ENCODE results near the gene DOCK9. TPM values are rescaled to one million over a fixed set of nuclear protein-coding genes. Genes with fewer than 3 reads are reported as not detected.

DOCK9 gene
- 29.8 and 44.5 TPM in 2 replicates for total RNA-seq

GRCh38 chr13:98977568-98978265, at the start of gene DOCK9:
DOCK9 (minus strand) TSS chr13:98978064; CDS start chr13:98977909, 155 bp downstream.
- peak within 1 kb of the TSS; percentile 73 for H2AFZ ChIP-seq (ENCODE audit: low read length)
- peak within 1 kb of the TSS; percentile 63 for H3K27ac ChIP-seq (ENCODE audit: low read depth, low read length)
- no peaks in the 10 kb centered on the region for H3K9me3 ChIP-seq (ENCODE audit: low read depth, low read length)
- H3K36me3 ChIP-seq (ENCODE audit: insufficient read depth, low read length) = no peaks in the 10 kb centered on the region
- H3K4me3 ChIP-seq (ENCODE audit: insufficient read depth, low read length) = peak within 1 kb of the TSS; percentile 71
- no peaks in the 10 kb centered on the region for H3K27me3 ChIP-seq (ENCODE audit: insufficient read depth, low read length)
- peak within 1 kb of the TSS; percentile 91 for H3K4me2 ChIP-seq (ENCODE audit: insufficient read depth, low read length)
- H3K79me2 ChIP-seq (ENCODE audit: insufficient read depth, low read length) = peaks cover 3% of the 10 kb centered on the region
- peaks cover 4% of the 10 kb centered on the region for H4K20me1 ChIP-seq (ENCODE audit: insufficient read depth, low read length)
- H3K4me1 ChIP-seq (ENCODE audit: insufficient read depth, low read length) = peaks cover 18% of the 10 kb centered on the region
- TF ChIP-seq CTCF (IDR thresholded peaks at IDR 0.05; ENCODE audit: extremely low read depth, low read depth, low read length) = no peak
- DNase-seq (ENCODE audit: insufficient read length, low spot score, missing footprints) = no peak

- H3K4me1 ChIP-seq (ENCODE audit: insufficient read depth, low read length) = peaks cover 8% of the 10 kb centered on the region
- no peaks in the 10 kb centered on the region for H3K79me2 ChIP-seq (ENCODE audit: insufficient read depth, low read length)
- DNase-seq (ENCODE audit: insufficient read length, low spot score, missing footprints) = no peak
- H3K4me2 ChIP-seq (ENCODE audit: insufficient read depth, low read length) = no peak overlapping the region
- H2AFZ ChIP-seq (ENCODE audit: low read length) = no peak overlapping the region
- TF ChIP-seq CTCF (IDR thresholded peaks at IDR 0.05; ENCODE audit: extremely low read depth, low read depth, low read length) = no peak
- H3K27me3 ChIP-seq (ENCODE audit: insufficient read depth, low read length) = no peaks in the 10 kb centered on the region
- no peaks in the 10 kb centered on the region for H3K9me3 ChIP-seq (ENCODE audit: low read depth, low read length)
- no peaks in the 10 kb centered on the region for H4K20me1 ChIP-seq (ENCODE audit: insufficient read depth, low read length)
- no peak overlapping the region for H3K27ac ChIP-seq (ENCODE audit: low read depth, low read length)
- H3K4me3 ChIP-seq (ENCODE audit: insufficient read depth, low read length) = no peak overlapping the region
- H3K36me3 ChIP-seq (ENCODE audit: insufficient read depth, low read length) = no peaks in the 10 kb centered on the region
These were observed 49.4 kb upstream of the DOCK9 start for GRCh38 chr13:99027260-99027659.

GRCh38 chr13:99022941-99023340, 45.1 kb upstream of the DOCK9 start:
- H3K79me2 ChIP-seq (ENCODE audit: insufficient read depth, low read length) = no peaks in the 10 kb centered on the region

More at GRCh38 chr13:99022941-99023340, 45.1 kb upstream of the DOCK9 start:
- no peak overlapping the region for H2AFZ ChIP-seq (ENCODE audit: low read length)
- H3K4me1 ChIP-seq (ENCODE audit: insufficient read depth, low read length) = peaks cover 13% of the 10 kb centered on the region
- H3K36me3 ChIP-seq (ENCODE audit: insufficient read depth, low read length) = no peaks in the 10 kb centered on the region
- no peaks in the 10 kb centered on the region for H3K27me3 ChIP-seq (ENCODE audit: insufficient read depth, low read length)
- no peaks in the 10 kb centered on the region for H4K20me1 ChIP-seq (ENCODE audit: insufficient read depth, low read length)
- no peaks in the 10 kb centered on the region for H3K9me3 ChIP-seq (ENCODE audit: low read depth, low read length)
- no peak overlapping the region for H3K4me3 ChIP-seq (ENCODE audit: insufficient read depth, low read length)
- TF ChIP-seq CTCF (IDR thresholded peaks at IDR 0.05; ENCODE audit: extremely low read depth, low read depth, low read length) = no peak
- H3K4me2 ChIP-seq (ENCODE audit: insufficient read depth, low read length) = no peak overlapping the region
- no peak overlapping the region for H3K27ac ChIP-seq (ENCODE audit: low read depth, low read length)
- DNase-seq (ENCODE audit: insufficient read length, low spot score, missing footprints) = no peak

Data from osteoblast (primary cell).